B cell (primary cell): ENCODE results near the gene EPHA7.

ENCODE experiments used
- CTCF ChIP-seq: fragments of 200-600 bp; IDR thresholded peaks from one replicate; pipeline ENCODE4 v1.8.0; 2022; ENCODE audit warnings: antibody characterized with exemption, mild to moderate bottlenecking
- EZH2 ChIP-seq: IDR thresholded peaks from 2 replicates; pipeline ENCODE4 v1.6.1; 2012; ENCODE audit warnings: borderline replicate concordance, low read depth, mild to moderate bottlenecking, moderate library complexity, low read length; ENCODE audit not compliant: insufficient read depth, poor library complexity, severe bottlenecking

- TF ChIP-seq CTCF (no peak), EZH2 (no peak)
These were observed 114.9 kb downstream of the EPHA7 start for GRCh38 chr6:93304505-93304904.
